Neural progenitor cell (in vitro differentiated cells): ENCODE results near the gene ZNF892. TPM values are rescaled to one million over a fixed set of nuclear protein-coding genes. Genes with fewer than 3 reads are reported as not detected.
A peak's percentile ranks its signal among the peaks of the same experiment; 100 is the strongest.

Source experiments
- DNase-seq: peaks from one replicate; pipeline ENCODE4 v3.0.0-alpha.2; 2016; ENCODE audit warnings: low spot score
- H2AFZ ChIP-seq: fragments of 200-600 bp; sonication (generic); replicated peaks from 2 replicates; pipeline ENCODE4 v1.6.1; 2016; ENCODE audit warnings: antibody characterized with exemption
- H3F3A ChIP-seq: fragments of 200-600 bp; sonication (generic); 2 replicates; pipeline ENCODE4 v1.6.1; 2016; ENCODE audit warnings: antibody characterized with exemption, low read depth
- H3K27ac ChIP-seq: fragments of 200-600 bp; sonication (generic); 2 replicates; pipeline ENCODE4 v1.5.1; 2016; ENCODE audit warnings: mild to moderate bottlenecking
- H3K27me3 ChIP-seq: fragments of 200-600 bp; sonication (generic); 2 replicates; pipeline ENCODE4 v1.6.1; 2016; ENCODE audit warnings: mild to moderate bottlenecking, moderate library complexity
- H3K36me3 ChIP-seq: fragments of 200-600 bp; sonication (generic); 2 replicates; pipeline ENCODE4 v1.5.1; 2016
- H3K4me1 ChIP-seq: fragments of 200-600 bp; sonication (generic); 2 replicates; pipeline ENCODE4 v1.6.1; 2016; ENCODE audit warnings: mixed run types
- H3K4me2 ChIP-seq: fragments of 200-600 bp; sonication (generic); 2 replicates; pipeline ENCODE4 v1.6.1; 2016
- H3K4me3 ChIP-seq: fragments of 200-600 bp; sonication (generic); 2 replicates; pipeline ENCODE4 v1.5.1; 2016
- H3K79me2 ChIP-seq: fragments of 200-600 bp; sonication (generic); 2 replicates; pipeline ENCODE4 v1.6.1; 2016; ENCODE audit warnings: low read depth
- H3K9ac ChIP-seq: fragments of 200-600 bp; sonication (generic); 2 replicates; pipeline ENCODE4 v1.6.1; 2016
- H3K9me3 ChIP-seq: fragments of 200-600 bp; sonication (generic); 2 replicates; pipeline ENCODE4 v1.5.1; 2016; ENCODE audit warnings: low read depth
- H4K20me1 ChIP-seq: fragments of 200-600 bp; sonication (generic); 2 replicates; pipeline ENCODE4 v1.6.1; 2016; ENCODE audit warnings: low read depth
- H3K27ac Mint-ChIP-seq: 3 replicates; pipeline ENCODE4 v1.8.0; 2021; ENCODE audit warnings: mixed read lengths
- H3K27me3 Mint-ChIP-seq: 2 replicates; pipeline ENCODE4 v1.8.0; 2022; ENCODE audit warnings: low read depth, mild to moderate bottlenecking, inconsistent platforms, moderate library complexity, mixed read lengths; ENCODE audit not compliant: insufficient read depth
- H3K36me3 Mint-ChIP-seq: 3 replicates; pipeline ENCODE4 v1.8.0; 2021; ENCODE audit warnings: mixed read lengths
- H3K4me1 Mint-ChIP-seq: 3 replicates; pipeline ENCODE4 v1.8.0; 2021; ENCODE audit warnings: mixed read lengths
- H3K4me3 Mint-ChIP-seq: 3 replicates; pipeline ENCODE4 v1.8.0; 2021; ENCODE audit warnings: mild to moderate bottlenecking, moderate library complexity, mixed read lengths
- H3K9me3 Mint-ChIP-seq: 3 replicates; pipeline ENCODE4 v1.8.0; 2020; ENCODE audit warnings: mixed read lengths
- EZH2 ChIP-seq: fragments of 200-600 bp; sonication (generic); IDR thresholded peaks from 2 replicates; pipeline ENCODE4 v1.6.1; 2017; ENCODE audit warnings: antibody characterized with exemption, mild to moderate bottlenecking, moderate library complexity
- EZH2phosphoT487 ChIP-seq: fragments of 200-600 bp; sonication (generic); IDR thresholded peaks from 2 replicates; pipeline ENCODE4 v1.6.1; 2017; ENCODE audit warnings: antibody characterized with exemption
- total RNA-seq: library from RNA; depleted of rRNA; stranded (reverse); fragments of >200 nt; gene quantifications from 2 replicates; pipeline ENCODE4 v1.2.3, GENCODE V29; 2015; ENCODE audit warnings: low replicate concordance
- TF ChIP-seq, protein P1 (sequence below): fragments of 200-600 bp; sonication (generic); IDR thresholded peaks from 2 replicates; pipeline ENCODE4 v1.5.1; 2017; ENCODE audit warnings: antibody characterized with exemption, mild to moderate bottlenecking

ZNF892 gene
- total RNA-seq, 1 donor from 2014 or later = 20.6 TPM

DNA sequence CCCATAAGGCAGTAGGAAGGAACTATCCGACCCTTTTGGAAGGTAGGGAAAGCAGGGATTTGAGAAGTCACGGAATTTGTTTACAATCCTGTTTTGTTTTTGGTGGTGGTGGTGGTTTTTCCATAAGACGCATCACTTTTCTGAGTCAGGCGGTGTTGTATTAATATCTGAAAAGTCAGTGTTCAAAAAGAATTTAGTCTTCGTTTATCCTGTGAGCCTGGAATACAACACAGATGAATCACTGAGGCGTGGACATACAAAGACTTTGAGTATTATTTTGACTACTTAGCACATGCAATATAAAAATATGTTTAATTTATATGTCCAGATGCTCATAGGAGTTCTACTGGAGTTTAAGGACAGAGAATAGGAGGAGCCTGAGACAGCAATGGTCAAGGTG, 785 bp downstream of the ZNF892 start:
- H4K20me1 ChIP-seq = no peaks in the 10 kb centered on the region
- peaks cover 54% of the 10 kb centered on the region for H3K9me3 Mint-ChIP-seq
- H3K9me3 ChIP-seq = peaks cover 27% of the 10 kb centered on the region
- H3K4me3 ChIP-seq = peak overlapping the region; percentile 68
- H2AFZ ChIP-seq = peak overlapping the region; percentile 92
- peaks cover 14% of the 10 kb centered on the region for H3K27me3 ChIP-seq
- H3K4me1 Mint-ChIP-seq = peaks cover 13% of the 10 kb centered on the region
- peaks cover 49% of the 10 kb centered on the region for H3K36me3 Mint-ChIP-seq
- no peak for DNase-seq
- no peak for TF ChIP-seq EZH2phosphoT487
- TF ChIP-seq, protein P1, sequence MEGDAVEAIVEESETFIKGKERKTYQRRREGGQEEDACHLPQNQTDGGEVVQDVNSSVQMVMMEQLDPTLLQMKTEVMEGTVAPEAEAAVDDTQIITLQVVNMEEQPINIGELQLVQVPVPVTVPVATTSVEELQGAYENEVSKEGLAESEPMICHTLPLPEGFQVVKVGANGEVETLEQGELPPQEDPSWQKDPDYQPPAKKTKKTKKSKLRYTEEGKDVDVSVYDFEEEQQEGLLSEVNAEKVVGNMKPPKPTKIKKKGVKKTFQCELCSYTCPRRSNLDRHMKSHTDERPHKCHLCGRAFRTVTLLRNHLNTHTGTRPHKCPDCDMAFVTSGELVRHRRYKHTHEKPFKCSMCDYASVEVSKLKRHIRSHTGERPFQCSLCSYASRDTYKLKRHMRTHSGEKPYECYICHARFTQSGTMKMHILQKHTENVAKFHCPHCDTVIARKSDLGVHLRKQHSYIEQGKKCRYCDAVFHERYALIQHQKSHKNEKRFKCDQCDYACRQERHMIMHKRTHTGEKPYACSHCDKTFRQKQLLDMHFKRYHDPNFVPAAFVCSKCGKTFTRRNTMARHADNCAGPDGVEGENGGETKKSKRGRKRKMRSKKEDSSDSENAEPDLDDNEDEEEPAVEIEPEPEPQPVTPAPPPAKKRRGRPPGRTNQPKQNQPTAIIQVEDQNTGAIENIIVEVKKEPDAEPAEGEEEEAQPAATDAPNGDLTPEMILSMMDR = no peak
- TF ChIP-seq EZH2 = no peak
- H3K4me1 ChIP-seq = peaks cover 5% of the 10 kb centered on the region
- H3F3A ChIP-seq = peaks cover 10% of the 10 kb centered on the region
- H3K27me3 Mint-ChIP-seq = peaks cover 7% of the 10 kb centered on the region
- peak overlapping the region; percentile 92 for H3K4me3 Mint-ChIP-seq
- H3K27ac ChIP-seq = no peak overlapping the region
- peaks cover 17% of the 10 kb centered on the region for H3K79me2 ChIP-seq
- H3K9ac ChIP-seq = no peak overlapping the region
- H3K4me2 ChIP-seq = peak overlapping the region; percentile 92
- peak overlapping the region; percentile 21 for H3K27ac Mint-ChIP-seq
- peaks cover 34% of the 10 kb centered on the region for H3K36me3 ChIP-seq

DNA sequence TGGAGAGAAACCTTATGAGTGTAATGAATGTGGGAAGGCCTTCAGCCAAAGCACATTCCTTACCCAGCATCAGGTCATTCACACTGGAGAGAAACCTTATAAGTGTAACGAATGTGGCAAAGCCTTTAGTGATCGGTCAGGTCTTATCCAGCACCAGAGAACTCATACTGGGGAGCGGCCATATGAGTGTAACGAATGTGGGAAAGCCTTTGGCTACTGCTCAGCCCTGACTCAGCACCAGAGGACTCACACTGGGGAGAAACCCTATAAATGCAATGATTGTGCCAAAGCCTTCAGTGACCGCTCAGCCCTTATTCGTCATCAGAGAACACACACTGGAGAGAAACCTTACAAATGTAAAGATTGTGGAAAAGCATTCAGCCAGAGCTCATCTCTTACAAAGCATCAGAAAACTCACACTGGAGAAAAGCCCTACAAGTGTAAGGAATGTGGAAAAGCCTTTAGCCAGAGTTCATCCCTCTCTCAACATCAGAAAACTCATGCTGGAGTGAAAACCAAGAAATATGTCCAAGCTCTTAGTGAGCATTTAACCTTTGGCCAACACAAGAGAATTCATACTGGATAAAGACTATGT, 7.8 kb downstream of the ZNF892 start:
- H3K4me3 ChIP-seq = no peak overlapping the region
- Mint-ChIP-seq H3K36me3 (peaks cover 89% of the 10 kb centered on the region), H3K27me3 (peaks cover 9% of the 10 kb centered on the region), H3K4me1 (no peaks in the 10 kb centered on the region), H3K27ac (no peak overlapping the region), H3K4me3 (no peak overlapping the region), H3K9me3 (peaks cover 95% of the 10 kb centered on the region)
- TF ChIP-seq EZH2phosphoT487 (no peak), EZH2 (no peak)
- TF ChIP-seq, protein P1 = no peak
- H3K36me3 ChIP-seq = peaks cover 60% of the 10 kb centered on the region
- H3K27me3 ChIP-seq = no peaks in the 10 kb centered on the region
- no peak overlapping the region for H2AFZ ChIP-seq
- H4K20me1 ChIP-seq = no peaks in the 10 kb centered on the region
- no peak overlapping the region for H3K9ac ChIP-seq
- H3K27ac ChIP-seq = no peak overlapping the region
- H3K4me2 ChIP-seq = no peak overlapping the region
- H3K79me2 ChIP-seq = no peaks in the 10 kb centered on the region
- no peak for DNase-seq
- H3K4me1 ChIP-seq = no peaks in the 10 kb centered on the region
- H3K9me3 ChIP-seq = peaks cover 79% of the 10 kb centered on the region
- H3F3A ChIP-seq = peaks cover 3% of the 10 kb centered on the region

DNA sequence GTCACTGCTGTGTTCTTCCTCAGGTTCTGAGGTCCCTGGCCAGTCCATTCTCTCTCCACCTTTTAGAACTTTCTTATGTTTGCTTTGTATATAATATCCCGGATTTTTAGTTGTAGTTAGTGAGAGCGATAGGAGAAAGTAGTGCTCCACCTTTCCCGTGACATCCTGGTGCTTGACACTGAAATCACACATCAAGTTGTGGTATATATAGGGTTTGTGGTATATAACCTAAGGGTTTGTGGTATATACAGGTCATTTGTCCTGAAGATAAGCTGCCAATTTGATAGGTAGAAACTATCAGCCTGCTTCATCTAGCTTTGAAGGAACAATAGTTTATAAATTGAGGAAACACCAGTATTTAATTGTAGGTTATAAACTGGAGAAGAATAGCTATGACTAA, 13.1 kb downstream of the ZNF892 start:
- no peak overlapping the region for H2AFZ ChIP-seq
- DNase-seq = no peak
- no peak overlapping the region for H3K4me3 ChIP-seq
- H3K4me1 ChIP-seq = no peaks in the 10 kb centered on the region
- no peaks in the 10 kb centered on the region for H3K27me3 ChIP-seq
- H3F3A ChIP-seq = no peaks in the 10 kb centered on the region
- Mint-ChIP-seq H3K9me3 (peaks cover 90% of the 10 kb centered on the region), H3K4me3 (no peak overlapping the region), H3K27me3 (peaks cover 9% of the 10 kb centered on the region), H3K36me3 (peaks cover 78% of the 10 kb centered on the region), H3K4me1 (no peaks in the 10 kb centered on the region), H3K27ac (no peak overlapping the region)
- peaks cover 35% of the 10 kb centered on the region for H3K36me3 ChIP-seq
- no peaks in the 10 kb centered on the region for H4K20me1 ChIP-seq
- H3K27ac ChIP-seq = no peak overlapping the region
- no peaks in the 10 kb centered on the region for H3K79me2 ChIP-seq
- H3K9me3 ChIP-seq = peaks cover 64% of the 10 kb centered on the region
- H3K4me2 ChIP-seq = no peak overlapping the region
- H3K9ac ChIP-seq = no peak overlapping the region
- TF ChIP-seq, protein P1 = no peak
- TF ChIP-seq EZH2phosphoT487 (no peak), EZH2 (no peak)
